ENCODE data around the gene FGD1. TPM values are rescaled to one million over a fixed set of nuclear protein-coding genes. Genes with fewer than 3 reads are reported as not detected.
A peak's percentile ranks its signal among the peaks of the same experiment; 100 is the strongest.

The FGD1 gene
- total and polyA plus RNA-seq, 2 of the 13 experiments (the other 11 are each of a cell fraction or from before 2014, with no cell fraction given): 0.36 to 0.62 TPM

DNA sequence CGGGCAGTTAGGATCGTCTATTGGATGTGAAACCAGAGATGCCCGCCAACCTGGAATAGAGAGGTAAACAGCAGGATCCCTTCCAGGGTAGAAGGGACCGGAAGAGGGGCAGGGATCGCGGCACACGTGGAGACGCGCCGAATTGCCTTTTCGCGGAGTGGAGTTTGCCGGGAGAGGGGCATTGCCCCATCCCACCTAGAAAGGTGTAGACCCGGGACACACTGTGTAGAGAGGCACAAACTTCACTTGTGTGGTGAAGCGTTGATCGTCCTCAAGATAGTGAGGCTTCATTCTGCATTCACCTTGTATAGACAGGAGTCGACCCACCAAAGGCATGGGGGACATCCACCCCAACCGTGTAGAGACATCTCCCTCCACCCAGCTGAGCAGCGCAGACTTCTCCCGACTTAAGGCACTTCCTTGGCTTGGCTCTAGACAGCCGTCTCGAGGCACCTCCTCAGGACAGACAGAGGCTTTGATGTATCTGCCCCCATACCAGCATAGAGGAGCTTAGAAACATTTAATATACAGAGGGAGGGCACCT, 34.4 kb upstream of the FGD1 start (continued):
- no peak for TF ChIP-seq GMEB2 (CRISPR knock-in tag; IDR thresholded peaks at IDR 0.05; ENCODE audit: low read depth)
- TF ChIP-seq MED8 (CRISPR knock-in tag; IDR thresholded peaks at IDR 0.05; ENCODE audit: insufficient replicate concordance): no peak
- TF ChIP-seq SP5 (CRISPR knock-in tag; IDR thresholded peaks at IDR 0.05; ENCODE audit: borderline replicate concordance, low read depth): no peak
- TF ChIP-seq ZNF33A (CRISPR knock-in tag; IDR thresholded peaks at IDR 0.05; ENCODE audit: borderline replicate concordance): no peak

GRCh38 chrX:54529552-54530356, 33.7 kb upstream of the FGD1 start, which contains the start of gene GNL3L:
TSS of gene GNL3L (plus strand) at chrX:54530219. CDS start at chrX:54532567, 2,348 bp downstream.
- peak within 1 kb of the TSS; percentile 68 to 84 (median 72) for H3K4me3 ChIP-seq (replicated peaks in 1 of 3; ENCODE audit: insufficient read depth in 1 of 3, low read depth in 2 of 3, low read length in 3 of 3)
- H3K9me3 ChIP-seq (ENCODE audit: low read length): no peaks in the 10 kb centered on the region
- DNase-seq (ENCODE audit: low spot score) (peak; percentile 70), FAIRE-seq (peak; percentile 53), ATAC-seq (peak; percentile 94)
- TSS peak; percentile 97 for BruUV-seq (replicated peaks)
- intact Hi-C loops (cut with micrococcal nuclease; ENCODE audit: unreplicated experiment) (no loop called here), in situ Hi-C loops (cut with HindIII; ENCODE audit: extremely low pct_ligation_motif_present, low pct_unique_long_range_greater_than_20kb) (no loop called here)
- peak within 1 kb of the TSS; percentile 79 for H3K27ac ChIP-seq (ENCODE audit: extremely low read length, insufficient read depth, low read length)
- H3K9ac ChIP-seq (ENCODE audit: insufficient read depth, low read depth, low read length): peak within 1 kb of the TSS; percentile 94
- ChIA-PET CTCF (ENCODE audit: low intra/inter-chr PET ratio, low total read pairs) (no interaction called here), POLR2A (interaction anchor here (1.0 to 2.5 kb wide), 3 partner anchors 33 to 110 kb away, joined by 3 to 16 read pairs (median 7); partner anchors contain the start of gene TSR2)
- no peaks in the 10 kb centered on the region for H3K36me3 ChIP-seq (replicated peaks in 1 of 2; ENCODE audit: control insufficient read depth in 1 of 2, insufficient read depth in 2 of 2, low read length in 2 of 2)
- peaks cover 33% of the 10 kb centered on the region for H3K79me2 ChIP-seq (ENCODE audit: insufficient read depth, low read length)
- 82% methylated on average over 5 of the region's 51 CpGs for WGBS (ENCODE audit: low lambda C conversion rate)
- no peaks in the 10 kb centered on the region for H4K20me1 ChIP-seq (ENCODE audit: insufficient read depth, low read length)
- peaks cover 37% of the 10 kb centered on the region for H3K4me1 ChIP-seq (ENCODE audit: insufficient read depth, low read length)
- no peaks in the 10 kb centered on the region; a peak in 1 of 5 replicates for H3K27me3 ChIP-seq (ENCODE audit: control insufficient read depth in 1 of 2, insufficient read depth in 2 of 2, low read length in 2 of 2)
- peak within 1 kb of the TSS; percentile 79 for H3K4me2 ChIP-seq (ENCODE audit: low read depth, low read length)
- H2AFZ ChIP-seq (ENCODE audit: low read length): peak within 1 kb of the TSS; percentile 78
- TF ChIP-seq BHLHE40 (IDR thresholded peaks at IDR 0.05; ENCODE audit: low read length): peak; percentile 63; the same call in 1 of the 2 replicates
- peak; percentile 51; the same call in 1 of the 2 replicates for TF ChIP-seq SP2 (CRISPR knock-in tag; IDR thresholded peaks at IDR 0.05)
- 0 out of 2 replicates have a peak, but pooled peaks have one; percentile 27 for TF ChIP-seq SRY (CRISPR knock-in tag; IDR thresholded peaks at IDR 0.05)
- peak; percentile 64; the same call in 1 of the 2 replicates for TF ChIP-seq RAD51 (IDR thresholded peaks at IDR 0.05; ENCODE audit: borderline replicate concordance)
- TF ChIP-seq, protein P1, sequence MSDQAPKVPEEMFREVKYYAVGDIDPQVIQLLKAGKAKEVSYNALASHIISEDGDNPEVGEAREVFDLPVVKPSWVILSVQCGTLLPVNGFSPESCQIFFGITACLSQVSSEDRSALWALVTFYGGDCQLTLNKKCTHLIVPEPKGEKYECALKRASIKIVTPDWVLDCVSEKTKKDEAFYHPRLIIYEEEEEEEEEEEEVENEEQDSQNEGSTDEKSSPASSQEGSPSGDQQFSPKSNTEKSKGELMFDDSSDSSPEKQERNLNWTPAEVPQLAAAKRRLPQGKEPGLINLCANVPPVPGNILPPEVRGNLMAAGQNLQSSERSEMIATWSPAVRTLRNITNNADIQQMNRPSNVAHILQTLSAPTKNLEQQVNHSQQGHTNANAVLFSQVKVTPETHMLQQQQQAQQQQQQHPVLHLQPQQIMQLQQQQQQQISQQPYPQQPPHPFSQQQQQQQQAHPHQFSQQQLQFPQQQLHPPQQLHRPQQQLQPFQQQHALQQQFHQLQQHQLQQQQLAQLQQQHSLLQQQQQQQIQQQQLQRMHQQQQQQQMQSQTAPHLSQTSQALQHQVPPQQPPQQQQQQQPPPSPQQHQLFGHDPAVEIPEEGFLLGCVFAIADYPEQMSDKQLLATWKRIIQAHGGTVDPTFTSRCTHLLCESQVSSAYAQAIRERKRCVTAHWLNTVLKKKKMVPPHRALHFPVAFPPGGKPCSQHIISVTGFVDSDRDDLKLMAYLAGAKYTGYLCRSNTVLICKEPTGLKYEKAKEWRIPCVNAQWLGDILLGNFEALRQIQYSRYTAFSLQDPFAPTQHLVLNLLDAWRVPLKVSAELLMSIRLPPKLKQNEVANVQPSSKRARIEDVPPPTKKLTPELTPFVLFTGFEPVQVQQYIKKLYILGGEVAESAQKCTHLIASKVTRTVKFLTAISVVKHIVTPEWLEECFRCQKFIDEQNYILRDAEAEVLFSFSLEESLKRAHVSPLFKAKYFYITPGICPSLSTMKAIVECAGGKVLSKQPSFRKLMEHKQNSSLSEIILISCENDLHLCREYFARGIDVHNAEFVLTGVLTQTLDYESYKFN (CRISPR knock-in tag; conservative IDR thresholded peaks at IDR 0.05): no peak
- TF ChIP-seq RBFOX2 (IDR thresholded peaks at IDR 0.05; ENCODE audit: low read depth, low read length): peak; percentile 37; the same call in 1 of the 2 replicates
- TF ChIP-seq, protein P2, sequence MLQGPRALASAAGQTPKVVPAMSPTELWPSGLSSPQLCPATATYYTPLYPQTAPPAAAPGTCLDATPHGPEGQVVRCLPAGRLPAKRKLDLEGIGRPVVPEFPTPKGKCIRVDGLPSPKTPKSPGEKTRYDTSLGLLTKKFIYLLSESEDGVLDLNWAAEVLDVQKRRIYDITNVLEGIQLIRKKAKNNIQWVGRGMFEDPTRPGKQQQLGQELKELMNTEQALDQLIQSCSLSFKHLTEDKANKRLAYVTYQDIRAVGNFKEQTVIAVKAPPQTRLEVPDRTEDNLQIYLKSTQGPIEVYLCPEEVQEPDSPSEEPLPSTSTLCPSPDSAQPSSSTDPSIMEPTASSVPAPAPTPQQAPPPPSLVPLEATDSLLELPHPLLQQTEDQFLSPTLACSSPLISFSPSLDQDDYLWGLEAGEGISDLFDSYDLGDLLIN (CRISPR knock-in tag; IDR thresholded peaks at IDR 0.05; ENCODE audit: borderline replicate concordance): no peak
- TF ChIP-seq POGK (CRISPR knock-in tag; conservative IDR thresholded peaks at IDR 0.05): peak; percentile 44; the same call in 1 of the 2 replicates

Data from HepG2 (cell line).